ENCODE measurements around the gene PDPN. TPM values are rescaled to one million over a fixed set of nuclear protein-coding genes. Genes with fewer than 3 reads are reported as not detected.

Gene PDPN
- total and polyA plus RNA-seq, 2 of the 13 experiments (the other 11 are each of a cell fraction or from before 2014, with no cell fraction given) = not detected

DNA sequence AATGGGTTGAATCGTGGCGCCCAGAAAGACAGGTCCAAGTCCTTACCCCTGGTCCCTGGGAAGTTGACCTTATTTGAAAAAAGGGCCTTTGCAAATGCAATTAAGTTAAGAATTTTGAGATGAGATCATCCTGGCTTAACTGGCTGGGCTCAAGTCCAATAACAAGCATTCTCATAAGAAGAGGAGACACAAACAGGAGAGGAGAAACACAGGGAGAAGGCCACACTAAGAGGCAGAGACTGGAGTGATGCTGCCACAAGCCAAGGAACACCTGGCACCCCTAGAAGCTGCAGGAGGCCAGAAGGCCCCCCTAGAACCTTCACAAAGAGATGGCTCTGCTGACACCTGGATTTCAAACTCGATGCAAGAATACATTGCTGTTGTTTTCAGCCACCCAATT, 44.6 kb downstream of the PDPN start:
- FAIRE-seq (no peak), ATAC-seq (no peak), DNase-seq (ENCODE audit: low spot score) (no peak)
- Histone ChIP-seq H3K27ac (ENCODE audit: extremely low read length, insufficient read depth, low read length) (no peak overlapping the region), H3K4me1 (ENCODE audit: insufficient read depth, low read length) (no peaks in the 10 kb centered on the region), H3K36me3 (replicated peaks in 1 of 2; ENCODE audit: control insufficient read depth in 1 of 2, insufficient read depth in 2 of 2, low read length in 2 of 2) (no peaks in the 10 kb centered on the region), H2AFZ (ENCODE audit: low read length) (no peak overlapping the region), H3K4me3 (replicated peaks in 1 of 3; ENCODE audit: insufficient read depth in 1 of 3, low read depth in 2 of 3, low read length in 3 of 3) (no peak overlapping the region), H3K9me3 (ENCODE audit: low read length) (no peaks in the 10 kb centered on the region), H4K20me1 (ENCODE audit: insufficient read depth, low read length) (no peaks in the 10 kb centered on the region), H3K27me3 (ENCODE audit: control insufficient read depth in 1 of 2, insufficient read depth in 2 of 2, low read length in 2 of 2) (peaks cover 0 to 4% of the 10 kb centered on the region in 2 experiments; a peak in 2 of 5 replicates), H3K4me2 (ENCODE audit: low read depth, low read length) (no peak overlapping the region), H3K9ac (ENCODE audit: insufficient read depth, low read depth, low read length) (no peak overlapping the region), H3K79me2 (ENCODE audit: insufficient read depth, low read length) (no peaks in the 10 kb centered on the region)
- POLR2A ChIA-PET = no interaction called here
- no TSS peak for BruUV-seq (replicated peaks)
- WGBS (ENCODE audit: low lambda C conversion rate) = 3% methylated on average over 2 of the region's 3 CpGs
- TF ChIP-seq THRA (CRISPR knock-in tag; IDR thresholded peaks at IDR 0.05; ENCODE audit: borderline replicate concordance) = no peak
- TF ChIP-seq, protein P1, sequence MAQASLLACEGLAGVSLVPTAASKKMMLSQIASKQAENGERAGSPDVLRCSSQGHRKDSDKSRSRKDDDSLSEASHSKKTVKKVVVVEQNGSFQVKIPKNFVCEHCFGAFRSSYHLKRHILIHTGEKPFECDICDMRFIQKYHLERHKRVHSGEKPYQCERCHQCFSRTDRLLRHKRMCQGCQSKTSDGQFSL (CRISPR knock-in tag; IDR thresholded peaks at IDR 0.05) = no peak
- no peak for TF ChIP-seq RBAK (CRISPR knock-in tag; IDR thresholded peaks at IDR 0.05)
- TF ChIP-seq YY1 (IDR thresholded peaks at IDR 0.05; ENCODE audit: insufficient read depth, insufficient replicate concordance, low read depth, low read length) = no peak
- TF ChIP-seq AGO2 (optimal IDR thresholded peaks at IDR 0.05; ENCODE audit: low read depth, low read length) = no peak
- TF ChIP-seq SOX6 (IDR thresholded peaks at IDR 0.05) = no peak
- no peak for TF ChIP-seq SOX6 (CRISPR knock-in tag; IDR thresholded peaks at IDR 0.05)
- no peak for TF ChIP-seq TBX3 (IDR thresholded peaks at IDR 0.05; ENCODE audit: borderline replicate concordance)
- CTCF ChIA-PET (ENCODE audit: low intra/inter-chr PET ratio, low total read pairs) = no interaction called here
- in situ Hi-C loops (cut with HindIII; ENCODE audit: extremely low pct_ligation_motif_present, low pct_unique_long_range_greater_than_20kb) (no loop called here), intact Hi-C loops (cut with micrococcal nuclease; ENCODE audit: unreplicated experiment) (no loop called here)
